K562 (cell line): ENCODE measurements around the gene GUK1. TPM values are rescaled to one million over a fixed set of nuclear protein-coding genes. Genes with fewer than 3 reads are reported as not detected.
A peak's percentile ranks its signal among the peaks of the same experiment; 100 is the strongest.

ENCODE experiments used
- CBFA2T3 ChIP-seq: fragments of 450-650 bp; IDR thresholded peaks from 2 replicates; pipeline ENCODE4 v1.6.1; 2017
- E2F8 ChIP-seq: fragments of 450-650 bp; IDR thresholded peaks from 2 replicates; pipeline ENCODE4 v1.7.1; 2018; ENCODE audit warnings: mild to moderate bottlenecking, low read depth; ENCODE audit not compliant: partially characterized antibody
- EHMT2 ChIP-seq: fragments of 450-650 bp; IDR thresholded peaks from 2 replicates; pipeline ENCODE4 v1.6.1; 2018; ENCODE audit warnings: antibody characterized with exemption
- ELF2 ChIP-seq: fragments of 250-450 bp; sonication (Bioruptor Pico); IDR thresholded peaks from 2 replicates; pipeline ENCODE4 v1.5.0; 2021; ENCODE audit warnings: mild to moderate bottlenecking
- ERF ChIP-seq: fragments of 450-650 bp; formaldehyde crosslinking; IDR thresholded peaks from 2 replicates; pipeline ENCODE4 v1.4.0; 2020; ENCODE audit warnings: mild to moderate bottlenecking, mixed read lengths
- FOXK1 ChIP-seq: sonication (generic); formaldehyde crosslinking; IDR thresholded peaks from 2 replicates; pipeline ENCODE4 v1.8.0; 2022; ENCODE audit warnings: missing genetic modification reagents, mild to moderate bottlenecking, borderline replicate concordance
- HNRNPUL1 ChIP-seq: fragments of 200-400 bp; formaldehyde crosslinking; IDR thresholded peaks from 2 replicates; pipeline ENCODE4 v1.6.1; 2017; ENCODE audit warnings: low read length
- MCM2 ChIP-seq: fragments of 450-650 bp; IDR thresholded peaks from 2 replicates; pipeline ENCODE4 v1.6.1; 2017; ENCODE audit warnings: low read depth, mild to moderate bottlenecking
- SIRT6 ChIP-seq: IDR thresholded peaks from one replicate; pipeline ENCODE4 v1.6.1; 2012; ENCODE audit warnings: low read depth, mild to moderate bottlenecking, control low read depth, inconsistent platforms, low read length, moderate library complexity
- SRSF9 ChIP-seq: fragments of 200-400 bp; formaldehyde crosslinking; IDR thresholded peaks from 2 replicates; pipeline ENCODE4 v1.6.1; 2017; ENCODE audit warnings: low read depth, low read length, borderline replicate concordance
- TFAM ChIP-seq: fragments of 250-450 bp; sonication (Bioruptor Pico); conservative IDR thresholded peaks from 2 replicates; pipeline ENCODE4 v1.5.0; 2021; ENCODE audit warnings: mild to moderate bottlenecking, moderate library complexity
- U2AF2 ChIP-seq: fragments of 200-400 bp; formaldehyde crosslinking; optimal IDR thresholded peaks from 2 replicates; pipeline ENCODE3; 2017; ENCODE audit warnings: low read depth, mild to moderate bottlenecking, low read length
- ZHX1 ChIP-seq: fragments of 150-350 bp; conservative IDR thresholded peaks from 2 replicates; pipeline ENCODE4 v1.6.1; 2014; ENCODE audit warnings: low read length
- ZNF12 ChIP-seq: sonication (generic); formaldehyde crosslinking; IDR thresholded peaks from 2 replicates; pipeline ENCODE4 v1.4.0; 2020; ENCODE audit warnings: mild to moderate bottlenecking, missing genetic modification reagents
- ZNF140 ChIP-seq: fragments of 250-450 bp; sonication (Bioruptor Pico); IDR thresholded peaks from 2 replicates; pipeline ENCODE4 v1.8.0; 2021; ENCODE audit warnings: moderate library complexity, mild to moderate bottlenecking, inconsistent platforms
- ZNF143 ChIP-seq: sonication (generic); formaldehyde crosslinking; IDR thresholded peaks from 2 replicates; pipeline ENCODE4 v1.9.0; 2022; ENCODE audit warnings: mild to moderate bottlenecking, missing genetic modification reagents
- ZNF175 ChIP-seq: fragments of 200-800 bp; sonication (Bioruptor generic); IDR thresholded peaks from 2 replicates; pipeline ENCODE4 v1.6.1; 2016; ENCODE audit warnings: low read depth, mild to moderate bottlenecking, missing genetic modification characterization, missing compliant biosample characterization
- polyA plus RNA-seq, 8 experiments: library from polyadenylated mRNA; depleted of rRNA in 4 of 8; stranded (reverse) in 5 of 8; unstranded in 3 of 8; fragments of >200 nt; fragmentation: Nextera tagmentation in 2 of 8; fragmentation: Illumina TruSeq in 1 of 8; extraction: Ambion mirVana in 2 of 8; extraction: Trizol in 1 of 8; gene quantifications; 2 replicates each; pipeline versions ENCODE4 v1.2.1 to v1.2.3, GENCODE V29; 2011 to 2014; ENCODE audit warnings: inconsistent platforms in 1 of 8, missing spikeins in 1 of 8
- total RNA-seq, 7 experiments: library from RNA; depleted of rRNA in 6 of 7; stranded (reverse); fragments of >200 nt in 6 of 7; fragmentation: Illumina TruSeq in 2 of 7; extraction: Trizol in 2 of 7; gene quantifications; 2 replicates each; pipeline versions ENCODE4 v1.2.1 to v1.2.3, GENCODE V29; 2011 to 2021; ENCODE audit warnings: low replicate concordance in 1 of 7
- TF ChIP-seq, protein P1 (sequence below): sonication (generic); formaldehyde crosslinking; IDR thresholded peaks from 2 replicates; pipeline ENCODE4 v1.8.1; 2022; ENCODE audit warnings: missing genetic modification reagents
- TF ChIP-seq, protein P2 (sequence below): fragments of 250-450 bp; sonication (Bioruptor Pico); IDR thresholded peaks from 2 replicates; pipeline ENCODE4 v1.4.0; 2020; ENCODE audit warnings: mild to moderate bottlenecking, moderate library complexity, borderline replicate concordance
- TF ChIP-seq, protein P3 (sequence below): fragments of 450-650 bp; IDR thresholded peaks from 2 replicates; pipeline ENCODE4 v1.6.1; 2016; ENCODE audit warnings: low read depth, mild to moderate bottlenecking, moderate library complexity

The GUK1 gene
- total and polyA plus RNA-seq, 9 of the 15 experiments (the other 6 are each of a cell fraction or from before 2014, with no cell fraction given): 7.0 to 331 (median 132) TPM

GRCh38 chr1:228139406-228139930, 611 bp upstream of the GUK1 start (continued):
- TF ChIP-seq ZNF12 (no peak), SRSF9 (no peak), MCM2 (no peak), ERF (peak; percentile 75; the same call in 1 of the 2 replicates), E2F8 (no peak), U2AF2 (no peak), HNRNPUL1 (no peak), EHMT2 (no peak), ZHX1 (no peak), SIRT6 (no peak), ZNF143 (CRISPR knock-in tag) (no peak), FOXK1 (no peak), ELF2 (CRISPR knock-in tag) (no peak), ZNF140 (no peak), ZNF175 (CRISPR knock-in tag) (no peak), CBFA2T3 (no peak), TFAM (no peak)
- TF ChIP-seq, protein P1, sequence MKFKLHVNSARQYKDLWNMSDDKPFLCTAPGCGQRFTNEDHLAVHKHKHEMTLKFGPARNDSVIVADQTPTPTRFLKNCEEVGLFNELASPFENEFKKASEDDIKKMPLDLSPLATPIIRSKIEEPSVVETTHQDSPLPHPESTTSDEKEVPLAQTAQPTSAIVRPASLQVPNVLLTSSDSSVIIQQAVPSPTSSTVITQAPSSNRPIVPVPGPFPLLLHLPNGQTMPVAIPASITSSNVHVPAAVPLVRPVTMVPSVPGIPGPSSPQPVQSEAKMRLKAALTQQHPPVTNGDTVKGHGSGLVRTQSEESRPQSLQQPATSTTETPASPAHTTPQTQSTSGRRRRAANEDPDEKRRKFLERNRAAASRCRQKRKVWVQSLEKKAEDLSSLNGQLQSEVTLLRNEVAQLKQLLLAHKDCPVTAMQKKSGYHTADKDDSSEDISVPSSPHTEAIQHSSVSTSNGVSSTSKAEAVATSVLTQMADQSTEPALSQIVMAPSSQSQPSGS (CRISPR knock-in tag): no peak
- TF ChIP-seq, protein P2, sequence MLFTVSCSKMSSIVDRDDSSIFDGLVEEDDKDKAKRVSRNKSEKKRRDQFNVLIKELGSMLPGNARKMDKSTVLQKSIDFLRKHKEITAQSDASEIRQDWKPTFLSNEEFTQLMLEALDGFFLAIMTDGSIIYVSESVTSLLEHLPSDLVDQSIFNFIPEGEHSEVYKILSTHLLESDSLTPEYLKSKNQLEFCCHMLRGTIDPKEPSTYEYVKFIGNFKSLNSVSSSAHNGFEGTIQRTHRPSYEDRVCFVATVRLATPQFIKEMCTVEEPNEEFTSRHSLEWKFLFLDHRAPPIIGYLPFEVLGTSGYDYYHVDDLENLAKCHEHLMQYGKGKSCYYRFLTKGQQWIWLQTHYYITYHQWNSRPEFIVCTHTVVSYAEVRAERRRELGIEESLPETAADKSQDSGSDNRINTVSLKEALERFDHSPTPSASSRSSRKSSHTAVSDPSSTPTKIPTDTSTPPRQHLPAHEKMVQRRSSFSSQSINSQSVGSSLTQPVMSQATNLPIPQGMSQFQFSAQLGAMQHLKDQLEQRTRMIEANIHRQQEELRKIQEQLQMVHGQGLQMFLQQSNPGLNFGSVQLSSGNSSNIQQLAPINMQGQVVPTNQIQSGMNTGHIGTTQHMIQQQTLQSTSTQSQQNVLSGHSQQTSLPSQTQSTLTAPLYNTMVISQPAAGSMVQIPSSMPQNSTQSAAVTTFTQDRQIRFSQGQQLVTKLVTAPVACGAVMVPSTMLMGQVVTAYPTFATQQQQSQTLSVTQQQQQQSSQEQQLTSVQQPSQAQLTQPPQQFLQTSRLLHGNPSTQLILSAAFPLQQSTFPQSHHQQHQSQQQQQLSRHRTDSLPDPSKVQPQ (CRISPR knock-in tag): no peak
- TF ChIP-seq, protein P3, sequence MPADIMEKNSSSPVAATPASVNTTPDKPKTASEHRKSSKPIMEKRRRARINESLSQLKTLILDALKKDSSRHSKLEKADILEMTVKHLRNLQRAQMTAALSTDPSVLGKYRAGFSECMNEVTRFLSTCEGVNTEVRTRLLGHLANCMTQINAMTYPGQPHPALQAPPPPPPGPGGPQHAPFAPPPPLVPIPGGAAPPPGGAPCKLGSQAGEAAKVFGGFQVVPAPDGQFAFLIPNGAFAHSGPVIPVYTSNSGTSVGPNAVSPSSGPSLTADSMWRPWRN: no peak
